Panc1 (cell line): ENCODE data around the gene PTPRF.

ENCODE experiments used
- CTCF ChIP-seq: fragments of 450-650 bp; IDR thresholded peaks from 2 replicates; pipeline ENCODE4 v1.5.1; 2017; ENCODE audit warnings: mild to moderate bottlenecking
- REST ChIP-seq, 2 experiments: IDR thresholded peaks; 2 replicates each; pipeline ENCODE4 v1.6.1; 2011 to 2012; ENCODE audit warnings: low read depth in 2 of 2, control low read depth in 1 of 2, low read length in 1 of 2, mild to moderate bottlenecking in 1 of 2, moderate library complexity in 1 of 2; ENCODE audit not compliant: insufficient read depth in 1 of 2

- TF ChIP-seq CTCF (no peak), REST (IDR thresholded peaks at IDR 0.05; ENCODE audit: insufficient read depth in 1 of 2, low read depth in 2 of 2, low read length in 1 of 2) (no peak)
These were observed 33.3 kb downstream of the PTPRF start for GRCh38 chr1:43563876-43564539.
